ENCODE data around the gene AGFG2.
"Not testable (repeated sequence)": the region's sequence is repeated elsewhere in the genome, so short reads cannot be mapped to it uniquely, and the experiment has no call there.

The AGFG2 gene

GRCh38 chr7:100521909-100522593, 17.0 kb upstream of the AGFG2 start:
- DNase-seq = not testable (repeated sequence)

GRCh38 chr7:100523192-100523591, 15.8 kb upstream of the AGFG2 start:
- DNase-seq = not testable (repeated sequence)

- not testable (repeated sequence) for DNase-seq
Observed at GRCh38 chr7:100528108-100528866, 10.7 kb upstream of the AGFG2 start.

DNA sequence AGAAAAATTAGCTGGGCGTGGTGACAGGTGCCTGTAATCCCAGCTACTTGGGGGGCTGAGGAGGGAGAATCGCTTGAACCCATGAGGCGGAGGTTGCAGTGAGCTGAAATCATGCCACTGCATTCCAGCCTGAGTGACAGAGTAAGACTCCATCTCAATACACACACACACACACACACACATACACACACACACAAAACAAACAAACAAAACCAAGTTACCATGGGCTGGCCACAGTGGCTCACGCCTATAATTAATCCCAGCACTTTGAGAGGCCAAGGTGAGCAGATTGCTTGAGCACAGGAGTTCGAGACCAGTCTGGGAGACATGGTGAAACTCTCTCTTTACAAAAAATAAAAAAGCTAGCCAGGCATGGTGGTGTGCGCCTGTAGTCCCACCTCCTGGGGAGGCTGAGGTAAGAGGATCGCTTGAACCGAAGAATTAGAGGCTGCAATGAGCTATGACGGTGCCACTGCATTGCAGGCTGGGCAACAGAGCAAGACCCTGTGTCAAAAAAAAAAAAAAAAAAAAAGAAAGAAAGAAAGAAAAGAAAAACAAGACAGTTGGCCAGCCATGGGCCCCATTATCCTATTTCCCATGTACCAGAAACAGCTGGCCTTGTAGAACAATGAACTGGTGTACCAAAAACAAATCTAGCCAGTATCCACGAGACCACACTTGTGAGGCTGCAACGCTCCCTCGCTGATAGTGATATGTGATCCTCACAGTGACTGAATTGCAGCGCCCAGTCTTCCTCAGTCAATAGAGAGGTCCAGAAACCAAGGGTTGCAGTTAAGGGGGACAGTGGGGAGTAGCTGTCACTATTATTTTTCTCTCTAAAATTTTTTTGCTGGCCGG, 6.6 kb upstream of the AGFG2 start:
- DNase-seq = no peak

GRCh38 chr7:100535982-100536381, 3.0 kb upstream of the AGFG2 start:
- not testable (repeated sequence) for DNase-seq

DNA sequence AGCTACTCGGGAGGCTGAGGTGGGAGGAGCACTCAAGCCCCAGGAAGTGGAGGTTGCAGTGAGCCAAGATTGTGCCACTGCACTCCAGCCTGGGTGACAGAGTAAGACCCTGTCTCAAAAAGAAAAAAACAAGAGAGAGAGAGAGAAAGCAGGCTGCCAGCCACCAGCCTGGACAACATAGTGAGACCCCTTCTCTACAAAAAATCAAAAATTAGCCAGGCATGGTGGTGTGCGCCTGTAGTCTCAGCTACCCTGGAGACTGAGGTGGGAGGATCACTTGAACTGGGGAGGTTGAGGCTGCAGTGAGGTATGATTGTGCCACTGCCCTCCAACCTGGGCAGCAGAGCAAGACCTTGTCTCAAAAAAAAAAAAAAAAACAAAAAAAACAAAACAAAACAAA, 2.3 kb upstream of the AGFG2 start:
- DNase-seq = not testable (repeated sequence)

GRCh38 chr7:100538348-100538653, 702 bp upstream of the AGFG2 start:
- no peak for DNase-seq

- no peak for DNase-seq
Observed at GRCh38 chr7:100539436-100540006, 518 bp downstream of the AGFG2 start.

GRCh38 chr7:100540073-100540723, 1.2 kb downstream of the AGFG2 start:
- DNase-seq = no peak

- DNase-seq = not testable (repeated sequence)
Observed at GRCh38 chr7:100541309-100541708, 2.3 kb downstream of the AGFG2 start.

DNA sequence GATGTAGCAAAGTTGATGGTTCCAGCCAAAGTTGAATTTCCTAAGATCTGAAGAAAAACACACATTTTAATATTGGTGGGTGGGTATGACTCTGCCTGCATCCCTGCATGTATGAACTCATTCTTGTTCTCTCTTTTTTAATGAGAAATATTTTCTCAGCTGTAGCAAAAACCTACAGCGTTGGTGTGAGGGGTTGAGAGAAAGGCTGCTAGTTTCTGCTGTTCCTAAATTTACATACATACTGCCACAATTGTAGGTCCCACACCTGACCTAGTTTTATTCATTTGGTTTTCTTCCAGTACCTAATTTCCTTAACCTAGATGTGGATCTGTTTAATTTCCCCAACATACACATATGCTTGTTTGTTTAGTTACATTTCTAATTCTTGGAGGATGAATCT, 4.6 kb downstream of the AGFG2 start:
- no peak for DNase-seq

- DNase-seq = no peak
Observed at GRCh38 chr7:100544386-100544785, 5.4 kb downstream of the AGFG2 start.

DNA sequence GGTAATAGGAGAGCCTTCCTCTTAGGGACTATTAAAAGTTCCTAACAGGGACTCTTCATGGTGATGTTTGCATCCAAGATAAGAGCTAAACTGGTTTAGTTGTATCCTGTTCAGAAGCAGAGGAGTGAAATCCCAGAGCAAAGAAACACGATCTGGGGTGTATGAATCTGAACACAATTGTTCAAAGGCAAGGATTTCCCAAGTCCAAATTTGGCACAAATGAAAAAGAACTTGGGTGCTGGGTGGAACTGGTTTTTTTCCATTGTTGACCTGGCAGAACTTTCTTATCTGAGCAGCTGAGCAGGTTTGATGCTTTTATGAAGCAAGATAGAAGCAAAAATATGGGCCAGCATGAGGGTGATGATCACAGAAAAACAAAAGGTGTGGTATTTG, 6.0 kb downstream of the AGFG2 start:
- no peak for DNase-seq

GRCh38 chr7:100545360-100546128, 6.5 kb downstream of the AGFG2 start:
- DNase-seq = peak; percentile 92

DNA sequence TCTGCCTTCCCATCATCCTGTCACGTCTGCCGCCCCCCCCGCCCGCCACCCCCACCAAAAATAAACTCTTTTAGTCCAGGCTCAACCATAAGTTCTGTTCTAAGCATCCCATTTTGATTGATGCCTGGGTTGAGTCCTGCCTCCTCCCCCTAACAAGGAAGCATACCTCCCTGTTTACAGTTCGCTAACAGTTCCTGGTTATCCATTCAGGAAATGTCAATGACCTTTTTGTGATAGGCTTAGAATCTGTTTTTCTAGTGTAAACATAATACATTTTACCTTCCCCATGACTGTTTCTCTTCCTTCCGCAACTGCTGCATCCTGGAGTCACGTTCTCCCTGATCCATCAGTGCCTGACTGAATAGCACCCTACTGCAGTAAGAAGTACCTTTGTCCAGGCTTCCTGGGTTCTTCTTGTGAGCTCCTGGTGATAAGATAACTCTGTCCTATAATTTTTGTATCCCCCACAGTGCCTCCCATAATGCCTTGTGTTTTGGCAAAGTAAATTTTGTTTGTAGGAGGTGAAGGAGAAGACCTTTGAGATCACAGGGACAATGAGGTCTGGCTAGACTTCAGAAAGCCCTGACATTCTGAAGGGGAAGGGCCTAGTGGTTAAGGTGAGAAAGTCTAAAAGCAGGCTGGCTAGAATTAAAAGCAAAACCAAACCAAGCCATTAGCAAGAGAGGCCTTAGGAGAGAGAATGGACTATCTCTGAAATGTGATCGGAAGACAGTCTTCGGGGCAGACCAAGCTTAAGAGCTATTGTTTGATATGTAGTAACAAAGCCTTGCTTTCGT, 7.3 kb downstream of the AGFG2 start:
- peak; percentile 70 for DNase-seq

GRCh38 chr7:100546926-100547800, 8.2 kb downstream of the AGFG2 start:
- no peak for DNase-seq

DNA sequence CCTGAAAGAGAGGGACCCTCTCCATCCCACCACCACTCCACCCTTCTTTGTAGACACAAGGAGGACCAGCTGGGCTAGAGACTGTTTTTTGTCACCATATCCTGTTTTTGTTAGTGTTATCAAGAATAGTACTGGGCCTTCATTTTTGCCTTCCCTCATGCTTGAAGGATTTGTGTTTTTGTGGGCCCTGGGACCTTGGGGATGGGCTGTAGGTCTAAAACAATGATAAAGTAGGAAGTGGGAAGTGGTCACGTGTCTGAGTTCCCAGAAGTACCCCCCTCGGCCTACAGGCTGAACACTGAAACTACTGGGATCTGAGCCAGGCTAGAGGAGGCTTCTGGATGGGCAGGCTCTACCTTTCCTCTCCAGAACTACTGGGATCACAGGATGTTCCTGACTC, 8.9 kb downstream of the AGFG2 start:
- DNase-seq = no peak

DNA sequence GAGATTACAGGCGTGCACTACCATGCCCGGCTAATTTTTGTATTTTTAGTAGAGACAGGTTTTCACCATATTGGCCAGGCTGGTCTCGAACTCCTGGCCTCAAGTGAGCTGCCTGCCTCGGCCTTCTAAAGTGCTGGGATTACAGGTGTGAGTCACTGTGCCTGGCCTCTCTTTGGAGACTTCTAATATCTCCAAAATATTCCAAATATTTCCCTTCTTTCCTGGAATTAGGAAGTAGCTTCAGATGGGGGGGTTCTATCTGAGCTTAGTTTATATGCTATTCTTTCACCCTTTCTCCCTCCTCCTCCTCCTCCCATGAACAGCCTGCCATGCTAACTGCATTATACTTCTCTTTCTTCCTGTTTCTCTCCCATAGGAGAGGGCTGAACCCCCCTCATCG, 9.4 kb downstream of the AGFG2 start:
- DNase-seq = not testable (repeated sequence)

GRCh38 chr7:100552532-100552931, 13.5 kb downstream of the AGFG2 start:
- no peak for DNase-seq

DNA sequence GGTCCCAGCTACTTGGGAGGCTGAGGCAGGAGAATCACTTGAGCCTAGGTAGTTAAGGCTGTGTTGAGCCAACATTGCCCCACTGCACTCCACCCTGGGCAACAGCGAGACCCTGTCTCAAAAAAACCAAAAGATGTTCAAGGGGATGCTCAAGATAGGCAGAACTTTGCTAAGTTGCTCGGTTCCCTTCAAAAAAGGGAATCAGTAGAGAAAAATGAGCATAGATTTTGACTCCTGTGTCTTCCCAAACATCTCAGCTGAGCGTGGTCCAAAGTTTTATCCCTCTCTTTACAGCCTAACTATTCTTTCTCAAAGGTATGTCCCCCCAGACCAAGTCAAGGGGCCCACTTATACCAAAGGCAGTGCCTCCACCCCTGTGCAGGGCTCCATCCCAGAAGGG, 14.0 kb downstream of the AGFG2 start:
- DNase-seq = no peak
